ENCODE measurements around the gene KRT32.

- TF ChIP-seq CTCF (IDR thresholded peaks at IDR 0.05; ENCODE audit: low read depth, low read length, poor library complexity, severe bottlenecking) (no peak), EZH2phosphoT487 (IDR thresholded peaks at IDR 0.05; ENCODE audit: borderline replicate concordance, low read length) (no peak)
These were observed 36.0 kb upstream of the KRT32 start for GRCh38 chr17:41503202-41503601.
